ENCODE results near the gene ZNF134. TPM values are rescaled to one million over a fixed set of nuclear protein-coding genes. Genes with fewer than 3 reads are reported as not detected.

ZNF134 gene
- total RNA-seq, 1 donor from 2014 or later = 32.3 TPM

DNA sequence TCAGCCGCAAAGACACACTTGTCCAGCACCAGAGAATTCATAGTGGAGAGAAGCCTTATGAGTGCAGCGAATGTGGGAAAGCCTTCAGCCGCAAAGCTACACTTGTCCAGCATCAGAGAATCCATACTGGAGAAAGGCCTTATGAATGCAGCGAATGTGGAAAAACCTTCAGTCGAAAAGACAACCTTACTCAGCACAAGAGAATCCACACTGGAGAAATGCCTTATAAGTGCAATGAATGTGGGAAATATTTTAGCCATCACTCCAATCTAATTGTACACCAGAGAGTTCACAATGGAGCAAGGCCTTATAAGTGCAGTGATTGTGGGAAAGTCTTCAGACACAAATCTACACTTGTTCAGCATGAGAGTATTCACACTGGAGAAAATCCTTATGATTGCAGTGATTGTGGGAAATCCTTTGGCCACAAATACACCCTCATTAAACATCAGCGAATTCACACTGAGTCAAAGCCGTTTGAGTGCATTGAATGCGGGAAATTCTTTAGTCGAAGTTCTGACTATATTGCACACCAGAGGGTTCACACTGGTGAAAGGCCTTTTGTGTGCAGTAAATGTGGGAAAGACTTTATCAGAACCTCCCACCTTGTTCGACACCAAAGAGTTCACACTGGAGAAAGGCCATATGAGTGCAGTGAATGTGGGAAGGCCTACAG lies 6.8 kb downstream of the ZNF134 start:
- DNase-seq (ENCODE audit: low read depth) = peak; percentile 14

DNA sequence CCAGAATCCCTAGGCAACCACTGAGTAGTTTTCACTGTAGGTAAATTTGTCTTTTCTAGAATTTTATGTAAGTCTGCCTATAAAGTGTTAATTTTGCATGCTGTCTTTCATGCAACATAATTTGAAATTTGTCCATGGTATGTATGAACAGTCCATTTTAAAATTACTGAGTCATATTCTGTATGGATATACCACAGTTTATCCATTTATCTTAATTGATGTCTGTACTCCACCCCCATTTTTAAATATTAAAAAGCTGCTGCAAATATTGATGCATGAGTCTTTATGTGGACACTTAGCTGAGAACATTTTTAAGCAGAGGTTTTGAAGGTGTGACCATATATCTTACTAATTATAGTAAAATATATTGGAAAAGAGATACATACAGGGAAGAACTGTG lies 9.0 kb downstream of the ZNF134 start:
- Mint-ChIP-seq H3K4me3 (ENCODE audit: unreplicated experiment) (no peak overlapping the region), H3K27ac (ENCODE audit: unreplicated experiment) (no peak overlapping the region), H3K9me3 (ENCODE audit: unreplicated experiment) (peaks cover 70% of the 10 kb centered on the region), H3K4me1 (ENCODE audit: low read depth, unreplicated experiment) (no peaks in the 10 kb centered on the region), H3K36me3 (ENCODE audit: low read depth, unreplicated experiment) (peaks cover 79% of the 10 kb centered on the region), H3K27me3 (ENCODE audit: low read depth, unreplicated experiment) (no peaks in the 10 kb centered on the region)
- DNase-seq (ENCODE audit: low read depth) (no peak), FAIRE-seq (no peak)
- Histone ChIP-seq H3K9me3 (ENCODE audit: insufficient read depth, low read depth, low read length) (peaks cover 70% of the 10 kb centered on the region), H3K4me2 (ENCODE audit: low read length) (no peak overlapping the region), H3K27me3 (ENCODE audit: insufficient read depth, low read length) (no peaks in the 10 kb centered on the region), H3K27ac (ENCODE audit: low read depth, low read length) (no peak overlapping the region), H3K79me2 (ENCODE audit: insufficient read depth, low read length) (peaks cover 51% of the 10 kb centered on the region), H3K4me3 (ENCODE audit: insufficient read depth, low read depth, low read length) (no peak overlapping the region), H3K4me1 (ENCODE audit: insufficient read depth, low read length) (no peaks in the 10 kb centered on the region), H4K20me1 (ENCODE audit: insufficient read depth, low read length) (peaks cover 34% of the 10 kb centered on the region), H3K36me3 (ENCODE audit: insufficient read depth, low read length) (peaks cover 41% of the 10 kb centered on the region), H2AFZ (ENCODE audit: low read depth, low read length) (no peak overlapping the region), H3K9ac (ENCODE audit: low read length) (no peak overlapping the region)
- TF ChIP-seq, protein P1, sequence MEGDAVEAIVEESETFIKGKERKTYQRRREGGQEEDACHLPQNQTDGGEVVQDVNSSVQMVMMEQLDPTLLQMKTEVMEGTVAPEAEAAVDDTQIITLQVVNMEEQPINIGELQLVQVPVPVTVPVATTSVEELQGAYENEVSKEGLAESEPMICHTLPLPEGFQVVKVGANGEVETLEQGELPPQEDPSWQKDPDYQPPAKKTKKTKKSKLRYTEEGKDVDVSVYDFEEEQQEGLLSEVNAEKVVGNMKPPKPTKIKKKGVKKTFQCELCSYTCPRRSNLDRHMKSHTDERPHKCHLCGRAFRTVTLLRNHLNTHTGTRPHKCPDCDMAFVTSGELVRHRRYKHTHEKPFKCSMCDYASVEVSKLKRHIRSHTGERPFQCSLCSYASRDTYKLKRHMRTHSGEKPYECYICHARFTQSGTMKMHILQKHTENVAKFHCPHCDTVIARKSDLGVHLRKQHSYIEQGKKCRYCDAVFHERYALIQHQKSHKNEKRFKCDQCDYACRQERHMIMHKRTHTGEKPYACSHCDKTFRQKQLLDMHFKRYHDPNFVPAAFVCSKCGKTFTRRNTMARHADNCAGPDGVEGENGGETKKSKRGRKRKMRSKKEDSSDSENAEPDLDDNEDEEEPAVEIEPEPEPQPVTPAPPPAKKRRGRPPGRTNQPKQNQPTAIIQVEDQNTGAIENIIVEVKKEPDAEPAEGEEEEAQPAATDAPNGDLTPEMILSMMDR (IDR thresholded peaks at IDR 0.05; ENCODE audit: insufficient read depth, low read depth, low read length) = no peak
- TF ChIP-seq EZH2 (IDR thresholded peaks at IDR 0.05; ENCODE audit: insufficient read depth, low read length) = no peak

More for the DNA sequence above, 6.8 kb downstream of the ZNF134 start:
- no peak for FAIRE-seq
- H3K4me1 Mint-ChIP-seq (ENCODE audit: low read depth, unreplicated experiment) = no peaks in the 10 kb centered on the region
- no peaks in the 10 kb centered on the region for H3K4me1 ChIP-seq (ENCODE audit: insufficient read depth, low read length)
- peaks cover 74% of the 10 kb centered on the region for H3K79me2 ChIP-seq (ENCODE audit: insufficient read depth, low read length)
- no peak overlapping the region for H2AFZ ChIP-seq (ENCODE audit: low read depth, low read length)
- H3K36me3 Mint-ChIP-seq (ENCODE audit: low read depth, unreplicated experiment) = peaks cover 94% of the 10 kb centered on the region
- TF ChIP-seq, protein P1 (IDR thresholded peaks at IDR 0.05; ENCODE audit: insufficient read depth, low read depth, low read length) = no peak
- TF ChIP-seq EZH2 (IDR thresholded peaks at IDR 0.05; ENCODE audit: insufficient read depth, low read length) = no peak
- no peak overlapping the region for H3K4me2 ChIP-seq (ENCODE audit: low read length)
- no peak overlapping the region for H3K4me3 Mint-ChIP-seq (ENCODE audit: unreplicated experiment)
- H3K9me3 Mint-ChIP-seq (ENCODE audit: unreplicated experiment) = peaks cover 82% of the 10 kb centered on the region
- H3K27ac Mint-ChIP-seq (ENCODE audit: unreplicated experiment) = no peak overlapping the region
- H3K27me3 Mint-ChIP-seq (ENCODE audit: low read depth, unreplicated experiment) = no peaks in the 10 kb centered on the region
- no peak overlapping the region for H3K9ac ChIP-seq (ENCODE audit: low read length)
- peaks cover 47% of the 10 kb centered on the region for H4K20me1 ChIP-seq (ENCODE audit: insufficient read depth, low read length)
- peaks cover 54% of the 10 kb centered on the region for H3K36me3 ChIP-seq (ENCODE audit: insufficient read depth, low read length)
- H3K4me3 ChIP-seq (ENCODE audit: insufficient read depth, low read depth, low read length) = peak overlapping the region; percentile 11
- H3K27ac ChIP-seq (ENCODE audit: low read depth, low read length) = no peak overlapping the region
- no peaks in the 10 kb centered on the region for H3K27me3 ChIP-seq (ENCODE audit: insufficient read depth, low read length)
- H3K9me3 ChIP-seq (ENCODE audit: insufficient read depth, low read depth, low read length) = peaks cover 92% of the 10 kb centered on the region
